GM19239 (cell line): ENCODE data around the gene CFAP46.
"Not testable (repeated sequence)": the region's sequence is repeated elsewhere in the genome, so short reads cannot be mapped to it uniquely, and the experiment has no call there.

ENCODE experiments used
- DNase-seq: peaks from one replicate; pipeline ENCODE4 v3.0.0; 2011; ENCODE audit warnings: low spot score; ENCODE audit not compliant: insufficient read length
- FAIRE-seq: peaks from 2 replicates; lab custom pipeline; 2011; peaks lifted over from hg19 to GRCh38; lab: Jason Lieb, UNC

CFAP46 gene

DNA sequence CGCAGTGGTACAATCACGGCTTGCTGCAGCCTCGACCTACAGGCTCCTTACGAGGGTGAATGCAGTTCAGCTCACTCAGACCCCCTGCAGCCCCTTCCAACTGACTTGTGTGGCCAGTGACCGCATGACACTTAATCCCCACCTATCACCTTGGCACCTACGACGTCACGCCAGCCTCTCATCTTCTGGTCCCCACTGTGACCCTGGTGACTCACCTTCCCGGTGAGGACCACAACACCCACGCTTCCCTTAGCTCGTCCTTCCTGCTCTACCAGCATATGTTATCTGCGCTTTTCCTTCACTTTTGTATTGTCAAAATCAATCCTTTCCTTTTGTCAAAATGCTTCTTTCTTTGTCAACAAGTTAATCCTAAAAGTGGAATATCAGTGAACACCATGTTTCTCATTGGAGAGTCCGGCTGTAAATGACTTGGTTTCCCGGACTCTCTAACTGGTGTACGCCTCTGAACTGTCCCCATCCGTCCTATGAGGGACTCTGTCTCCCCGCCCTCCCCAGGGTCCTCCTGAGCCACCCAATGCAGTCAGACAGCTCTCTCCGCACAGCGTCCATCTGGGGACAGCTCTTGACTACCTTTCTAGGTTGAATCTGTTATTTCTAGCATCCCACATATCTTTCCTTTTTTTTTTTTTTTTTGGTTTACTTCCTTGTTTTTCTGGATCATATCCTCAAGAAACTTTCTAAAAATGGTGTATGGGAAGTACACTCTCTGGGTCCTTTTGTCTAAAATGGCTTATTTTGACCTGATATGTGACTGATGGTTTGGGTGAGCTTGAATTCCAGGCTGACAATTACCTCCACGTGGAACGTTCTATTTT is 37.3 kb downstream of the CFAP46 start:
- FAIRE-seq (no peak), DNase-seq (no peak)

DNA sequence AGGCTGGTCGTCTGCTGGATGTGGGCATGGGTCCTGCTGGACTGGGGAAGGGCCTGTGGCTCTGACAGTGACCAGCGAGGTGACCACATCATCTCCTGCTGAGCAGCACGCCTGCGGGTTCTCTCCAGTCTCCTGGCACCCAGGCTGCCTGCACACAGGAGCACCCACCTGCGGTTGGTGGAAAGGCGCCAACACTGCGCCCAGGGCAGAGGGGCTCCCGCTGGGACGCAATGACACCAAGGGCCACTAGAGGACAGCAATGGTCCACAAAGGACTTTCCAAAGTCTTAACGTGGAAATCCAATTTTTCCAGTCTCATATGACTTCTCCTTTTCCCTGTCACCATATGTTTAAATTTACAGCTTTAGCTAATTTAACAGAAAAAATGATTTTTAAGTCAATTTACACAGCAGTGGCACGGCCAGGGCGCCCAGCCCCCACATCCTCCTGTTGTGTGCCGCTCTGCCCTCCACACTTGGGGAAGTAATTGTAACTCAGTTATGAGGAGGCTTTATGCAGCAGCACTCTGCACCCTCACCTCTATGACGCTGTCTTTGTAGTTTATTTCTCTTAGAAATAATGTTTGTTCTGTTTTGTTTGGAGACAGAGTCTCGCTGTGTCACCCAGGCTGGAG is 38.1 kb downstream of the CFAP46 start:
- DNase-seq (peak; percentile 73), FAIRE-seq (peak; percentile 40)

DNA sequence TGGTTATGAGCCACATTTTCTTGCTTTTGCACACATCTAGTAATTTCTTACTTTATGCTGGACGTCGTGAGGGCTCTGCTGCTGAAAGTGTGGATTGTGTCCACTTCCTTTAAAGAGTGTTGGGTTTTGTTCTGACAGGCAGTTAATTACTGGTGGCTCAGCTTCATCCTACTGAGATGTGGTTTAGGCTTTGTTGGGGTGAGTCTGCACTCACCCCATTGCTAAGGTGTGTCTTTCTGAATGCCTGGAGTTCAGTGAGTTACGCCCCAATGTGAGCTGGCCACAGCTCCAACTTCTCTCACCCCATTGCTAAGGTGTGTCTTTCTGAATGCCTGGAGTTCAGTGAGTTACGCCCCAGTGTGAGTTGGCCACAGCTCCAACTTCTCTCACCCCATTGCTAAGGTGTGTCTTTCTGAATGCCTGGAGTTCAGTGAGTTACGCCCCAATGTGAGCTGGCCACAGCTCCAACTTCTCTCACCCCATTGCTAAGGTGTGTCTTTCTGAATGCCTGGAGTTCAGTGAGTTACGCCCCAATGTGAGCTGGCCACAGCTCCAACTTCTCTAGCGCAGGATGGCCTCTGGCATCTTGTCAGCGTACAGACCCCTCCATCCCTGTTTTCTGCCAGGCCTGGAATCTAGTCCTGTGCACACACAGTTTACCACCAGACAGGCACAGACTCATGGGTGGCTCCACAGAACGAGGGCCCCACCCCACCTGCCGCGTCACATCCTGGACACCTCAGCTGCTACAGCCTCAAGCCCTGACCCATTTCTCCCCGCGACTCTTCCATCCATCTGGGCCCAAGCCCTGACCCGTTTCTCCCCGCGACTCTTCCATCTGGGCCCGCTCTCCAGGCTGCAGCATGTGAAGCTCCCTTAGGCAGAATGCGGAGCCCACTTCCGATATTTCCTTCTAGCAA is 39.5 kb downstream of the CFAP46 start:
- not testable (repeated sequence) for DNase-seq, FAIRE-seq

DNA sequence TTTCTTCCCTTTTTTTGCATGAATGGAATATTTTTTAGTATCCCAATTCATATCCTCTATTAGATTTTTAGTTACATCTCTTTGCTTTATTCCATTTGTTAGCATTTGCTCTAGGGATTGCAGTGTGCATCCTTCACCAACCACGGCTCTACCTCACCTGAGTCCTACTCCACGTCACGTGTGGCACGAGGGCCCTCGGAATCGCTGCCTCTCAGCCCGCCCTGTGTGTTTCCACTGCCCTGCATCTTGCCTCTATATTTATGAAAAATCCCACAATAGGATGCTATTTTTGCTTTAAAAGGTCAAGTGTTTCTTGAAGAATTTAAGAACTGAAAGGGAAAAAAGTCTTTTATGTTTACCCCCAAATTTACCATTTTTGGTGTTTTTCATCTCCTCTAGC is 41.0 kb downstream of the CFAP46 start:
- FAIRE-seq = no peak
- no peak for DNase-seq

DNA sequence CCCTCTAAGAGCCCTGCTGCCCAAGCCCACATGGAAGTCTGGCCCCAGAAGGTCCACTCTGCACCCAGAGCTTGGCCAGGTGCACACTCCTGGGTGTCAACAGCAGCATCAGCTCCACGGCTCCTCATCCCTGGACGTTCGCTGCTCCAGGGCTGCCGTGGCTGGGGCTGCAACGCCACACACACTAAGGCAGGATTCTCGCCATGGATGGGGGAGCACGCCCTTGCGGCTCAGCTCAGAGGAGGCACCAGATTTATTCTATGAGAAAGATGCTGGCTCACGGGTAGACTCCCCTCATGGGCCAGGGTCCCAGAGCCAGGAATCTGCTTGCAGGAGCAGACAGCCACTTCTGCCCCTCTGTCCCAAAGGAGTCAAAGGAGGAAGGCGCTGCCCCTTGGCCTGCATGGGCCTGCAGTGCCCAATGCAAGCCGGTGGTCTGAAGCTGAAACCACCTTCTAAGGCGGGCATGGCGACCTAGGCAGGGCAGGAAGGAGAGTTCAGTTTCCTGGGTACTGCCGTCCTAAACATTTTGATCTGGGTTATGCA is 42.1 kb downstream of the CFAP46 start:
- no peak for DNase-seq
- FAIRE-seq = no peak

DNA sequence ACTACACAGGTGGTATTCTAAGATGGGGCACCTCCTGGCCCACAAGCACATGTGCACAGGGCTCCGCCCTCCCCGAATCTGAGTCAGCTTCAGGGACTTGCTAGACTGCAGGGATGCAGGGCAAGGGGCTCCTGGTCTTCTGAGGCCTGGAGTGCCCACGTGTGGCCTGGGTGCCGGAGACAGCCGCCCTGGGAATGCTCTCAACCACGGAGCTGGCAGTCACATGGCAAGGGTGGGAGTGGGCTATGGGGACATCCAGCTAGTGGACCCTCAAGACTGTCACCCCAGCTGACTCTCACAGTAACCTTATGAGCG is 42.7 kb downstream of the CFAP46 start:
- DNase-seq = no peak
- no peak for FAIRE-seq

DNA sequence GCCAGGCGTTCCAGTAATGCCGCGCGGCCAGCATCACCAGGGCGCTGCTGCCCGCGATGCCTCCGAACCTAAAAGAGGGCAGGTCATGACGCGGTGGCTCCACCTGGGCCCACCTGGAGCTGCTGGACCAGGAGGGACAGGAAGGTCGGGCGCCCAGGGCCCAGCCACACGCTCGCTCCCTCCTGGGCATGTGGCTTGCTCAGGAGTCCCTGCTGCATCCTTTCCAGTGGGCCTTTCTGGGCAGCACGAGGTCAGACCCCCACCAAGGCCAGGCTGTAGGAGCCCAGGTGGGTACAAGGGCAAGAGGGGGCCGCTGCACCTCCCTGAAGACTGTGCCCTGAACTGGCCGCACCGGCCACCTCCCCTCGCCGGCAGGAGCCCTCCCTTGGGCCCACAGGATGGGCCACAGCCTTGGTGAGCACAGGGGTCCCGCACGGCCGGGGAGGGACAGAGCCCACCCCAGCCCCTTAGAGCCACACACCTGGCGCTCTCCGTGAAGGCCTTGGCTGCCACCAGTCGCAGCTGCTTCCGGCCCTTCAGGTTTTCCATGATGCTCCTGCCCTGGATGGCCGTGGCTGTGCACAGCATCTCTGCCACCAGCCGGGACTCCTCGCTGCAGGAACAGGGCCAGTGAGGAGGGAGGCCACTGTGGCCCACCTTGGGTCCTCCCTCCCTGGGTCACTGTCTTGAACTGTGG is 43.2 kb downstream of the CFAP46 start:
- DNase-seq (no peak), FAIRE-seq (no peak)

DNA sequence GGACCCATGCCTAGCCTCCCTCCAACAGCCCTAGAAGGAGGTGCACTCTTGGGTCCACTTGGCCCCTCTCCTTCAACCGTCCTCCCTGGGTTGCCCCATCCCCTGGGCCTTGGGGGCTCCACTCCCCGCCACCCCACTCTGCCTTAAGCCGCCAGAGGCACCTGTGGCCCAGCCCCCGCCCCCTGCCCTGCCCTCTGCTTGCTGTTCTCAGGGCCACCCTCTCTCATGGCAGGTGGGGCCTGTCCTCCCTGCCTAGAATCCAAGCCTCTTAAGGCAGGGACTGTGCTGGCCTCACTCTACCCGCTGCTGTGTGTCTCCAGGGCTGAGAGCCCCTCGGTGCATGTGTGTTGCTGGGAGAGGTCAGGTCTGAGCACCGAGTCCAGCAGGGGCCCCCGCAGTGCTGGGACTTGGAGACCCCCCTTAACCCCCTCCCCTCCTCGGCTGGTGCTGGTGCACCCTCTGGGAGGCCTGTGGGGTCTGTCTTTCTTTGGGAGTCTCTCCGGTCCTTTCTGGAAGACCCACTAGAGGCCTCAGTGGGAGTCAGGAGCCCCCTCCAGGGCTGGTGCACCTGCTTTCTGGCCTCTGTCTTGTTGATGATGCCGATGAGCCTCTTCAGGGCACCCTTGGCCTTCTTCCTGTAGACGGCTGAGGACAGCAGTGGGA is 43.8 kb downstream of the CFAP46 start:
- DNase-seq = no peak
- FAIRE-seq = no peak

DNA sequence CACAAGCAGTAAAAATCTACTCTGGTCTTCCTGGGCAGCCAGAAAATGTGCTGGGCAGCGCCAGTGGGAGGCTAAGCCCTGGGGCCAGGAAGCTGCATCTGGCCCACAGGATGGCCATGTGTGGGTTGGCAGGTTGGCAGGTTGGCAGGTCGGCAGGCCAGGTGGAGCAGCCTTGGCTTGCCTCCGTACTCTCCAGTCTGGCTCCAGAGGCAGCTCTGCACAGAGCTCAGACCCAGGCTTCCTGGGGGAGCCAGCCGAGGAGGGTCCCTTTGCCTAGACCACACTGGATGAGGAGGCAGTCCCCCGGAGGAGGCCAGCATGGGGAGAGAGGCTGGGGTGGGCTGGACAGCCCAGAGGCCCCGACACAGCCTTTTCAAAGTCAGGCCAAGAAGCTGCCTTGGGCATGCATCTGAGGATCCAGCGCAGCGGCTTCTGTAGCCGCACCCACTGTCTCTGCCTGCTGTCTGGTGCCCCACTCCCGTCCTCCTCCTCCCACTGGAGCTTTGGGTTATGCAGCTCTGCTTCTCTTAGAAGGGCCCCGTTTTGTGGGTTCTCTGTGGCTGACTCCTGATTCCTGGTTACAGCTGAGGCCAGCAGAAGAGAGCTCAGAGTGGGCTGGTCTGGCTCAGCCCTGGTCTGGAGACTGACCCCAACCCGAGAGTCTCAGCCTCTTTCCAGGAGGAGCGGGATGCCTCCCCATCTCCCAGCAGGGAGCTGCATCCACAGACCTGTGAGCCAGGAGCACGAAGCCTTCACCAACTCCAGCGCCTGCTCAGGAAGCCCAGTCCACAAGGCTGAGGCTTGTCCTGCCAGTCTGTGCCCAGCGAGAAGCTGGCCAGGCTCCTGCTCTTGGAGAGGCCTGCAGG is 44.6 kb downstream of the CFAP46 start:
- FAIRE-seq (no peak), DNase-seq (no peak)

DNA sequence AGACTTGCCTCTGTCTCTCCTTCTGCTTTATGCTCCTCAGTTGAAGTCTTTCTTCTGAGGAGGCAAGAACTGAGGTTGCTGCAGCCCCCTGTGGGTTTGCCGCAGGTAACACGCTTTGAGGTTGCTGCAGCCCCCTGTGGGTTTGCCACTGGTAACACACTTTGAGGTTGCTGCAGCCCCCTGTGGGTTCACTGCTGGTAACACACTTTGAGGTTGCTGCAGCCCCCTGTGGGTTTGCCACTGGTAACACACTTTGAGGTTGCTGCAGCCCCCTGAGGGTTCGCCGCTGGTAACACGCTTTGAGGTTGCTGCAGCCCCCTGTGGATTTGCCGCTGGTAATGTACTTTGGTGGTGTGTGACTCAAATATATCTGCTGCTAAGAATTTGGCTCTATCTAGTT is 48.6 kb downstream of the CFAP46 start:
- FAIRE-seq, DNase-seq: not testable (repeated sequence)

DNA sequence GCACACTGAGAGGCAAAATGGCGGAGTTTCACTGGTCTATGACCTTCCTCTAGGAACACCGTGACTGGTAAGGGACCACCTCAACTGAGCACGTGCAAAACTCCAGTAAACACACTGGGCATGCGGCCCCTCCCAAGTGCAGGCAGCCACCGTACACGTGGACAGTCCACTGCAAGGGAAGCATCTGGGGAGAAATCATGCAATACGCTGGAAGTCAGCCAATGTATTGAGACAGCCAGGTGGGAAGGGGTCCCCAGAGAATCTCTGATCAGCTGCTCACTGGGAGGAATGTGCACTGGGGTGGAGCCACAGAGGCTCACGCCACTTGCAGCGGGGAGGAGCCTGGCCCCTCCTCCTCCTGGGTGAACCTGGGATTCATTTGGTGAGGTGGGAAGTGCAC is 49.3 kb downstream of the CFAP46 start:
- DNase-seq = no peak
- FAIRE-seq = no peak

DNA sequence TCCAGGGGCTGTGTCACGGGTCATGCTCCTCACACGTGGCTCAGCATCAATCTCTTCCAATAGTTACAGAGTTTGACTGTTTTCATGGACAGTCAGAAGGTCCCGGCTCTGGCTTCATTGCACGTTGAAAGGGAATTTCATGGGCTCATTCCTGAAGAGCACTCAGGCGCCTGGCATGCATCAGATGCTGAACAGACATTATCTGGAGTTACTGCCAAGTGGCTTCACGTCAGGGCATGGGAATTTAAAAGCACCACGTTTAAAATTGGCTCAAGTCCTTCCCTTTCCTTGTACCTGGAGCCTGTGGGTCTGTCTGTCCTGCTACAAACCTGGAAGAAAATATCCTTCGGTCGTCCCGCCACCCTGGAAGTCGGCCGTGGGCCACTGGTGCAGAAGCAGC is 50.4 kb downstream of the CFAP46 start:
- DNase-seq = no peak
- no peak for FAIRE-seq

DNA sequence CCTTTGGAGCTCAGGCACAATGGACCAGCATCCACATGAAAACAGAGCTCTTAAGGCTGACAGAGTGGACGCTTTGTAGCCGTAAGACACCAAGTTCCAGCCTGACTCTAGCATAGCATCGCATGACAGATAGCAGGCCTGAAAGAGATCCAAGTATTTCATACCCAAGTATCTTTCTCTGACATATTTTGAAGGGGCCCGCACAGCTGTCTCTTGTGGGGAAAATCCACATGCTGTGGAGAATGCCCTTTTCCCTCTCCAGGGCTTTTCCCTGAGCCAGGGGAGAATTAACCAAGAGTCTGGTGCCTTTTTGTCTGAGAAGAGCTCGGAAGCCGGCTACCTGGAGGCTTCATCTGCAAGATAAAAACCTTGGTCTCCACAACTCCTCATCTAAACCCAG is 51.0 kb downstream of the CFAP46 start:
- no peak for DNase-seq
- FAIRE-seq = no peak

DNA sequence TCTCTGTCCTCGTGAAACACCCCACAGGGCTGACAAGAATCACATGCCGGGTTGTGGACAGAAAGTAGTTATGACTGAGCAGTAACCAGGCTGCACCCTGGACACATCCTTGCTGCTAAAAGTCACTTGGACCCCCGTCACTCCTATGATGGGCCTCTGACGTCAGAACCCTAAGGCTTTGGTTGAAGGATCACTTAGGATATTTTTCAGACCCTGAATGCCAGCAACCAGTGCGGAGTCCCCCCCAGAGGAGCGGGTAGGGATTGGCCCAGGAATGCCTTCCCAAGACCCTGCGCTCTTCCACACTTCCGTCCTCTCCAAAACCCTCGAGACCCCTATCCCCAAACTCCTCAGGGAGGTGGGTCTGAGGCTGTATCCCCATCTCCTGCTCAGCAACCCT is 52.1 kb downstream of the CFAP46 start:
- FAIRE-seq = no peak

DNA sequence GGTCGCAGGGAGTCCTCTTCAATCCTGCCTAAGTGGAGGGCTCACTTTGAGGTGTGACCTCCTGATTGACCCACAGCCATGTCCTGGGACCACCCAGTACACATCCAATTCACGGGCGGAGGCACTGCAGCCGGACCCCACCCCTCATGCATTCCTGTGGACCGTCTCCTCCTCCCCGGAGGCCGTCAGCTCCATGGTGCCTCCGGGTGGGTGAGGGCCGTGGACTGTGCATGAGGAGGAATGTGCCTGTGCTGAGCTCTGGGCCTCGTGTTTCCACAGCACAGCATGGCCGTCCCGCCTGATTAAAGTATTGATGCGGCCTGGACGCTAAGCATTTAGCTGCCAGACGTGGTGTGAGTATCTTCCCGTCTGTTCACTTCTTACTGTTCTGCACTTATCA is 52.8 kb downstream of the CFAP46 start:
- no peak for FAIRE-seq

More for the DNA sequence above, 52.1 kb downstream of the CFAP46 start:
- DNase-seq = no peak

DNA sequence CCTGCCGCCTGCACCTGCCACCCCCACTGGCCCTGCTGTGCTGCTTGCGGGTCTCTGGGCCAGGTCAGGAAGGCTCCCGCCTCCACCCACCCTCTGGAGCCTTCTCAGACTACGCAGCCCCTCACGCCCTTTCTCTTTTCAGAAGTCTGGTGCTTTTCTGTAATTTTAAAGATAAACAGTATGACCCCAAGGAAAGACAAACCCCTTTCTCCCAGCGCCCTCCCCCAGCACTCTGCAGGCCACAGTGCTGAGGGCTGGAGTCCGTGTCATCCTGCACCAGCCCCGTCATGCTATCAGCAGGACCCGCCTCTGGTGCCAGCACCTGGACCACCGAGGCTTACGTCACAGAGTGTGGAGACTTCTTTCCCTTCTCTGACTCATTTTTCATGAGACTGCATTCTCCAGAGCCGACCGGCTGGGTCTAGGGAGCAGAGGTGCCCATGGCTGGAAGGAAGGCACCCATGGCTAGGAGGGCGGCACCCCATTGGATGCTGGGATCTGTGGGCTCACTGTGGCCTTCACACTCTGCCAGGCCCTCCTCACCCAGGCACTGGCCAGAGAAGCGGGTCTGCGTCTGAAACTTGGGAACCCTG is 53.4 kb downstream of the CFAP46 start:
- FAIRE-seq (no peak), DNase-seq (no peak)

More for the DNA sequence above, 52.8 kb downstream of the CFAP46 start:
- DNase-seq = no peak

DNA sequence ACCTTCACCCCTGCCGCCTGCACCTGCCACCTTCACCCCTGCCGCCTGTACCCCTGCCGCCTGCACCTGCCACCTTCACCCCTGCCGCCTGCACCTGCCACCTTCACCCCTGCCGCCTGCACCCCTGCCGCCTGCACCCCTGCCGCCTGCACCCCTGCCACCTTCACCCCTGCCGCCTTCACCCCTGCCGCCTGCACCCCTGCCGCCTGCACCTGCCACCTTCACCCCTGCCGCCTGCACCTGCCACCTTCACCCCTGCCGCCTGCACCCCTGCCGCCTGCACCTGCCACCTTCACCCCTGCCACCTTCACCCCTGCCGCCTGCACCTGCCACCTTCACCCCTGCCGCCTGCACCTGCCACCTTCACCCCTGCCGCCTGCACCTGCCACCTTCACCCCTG is 53.9 kb downstream of the CFAP46 start:
- FAIRE-seq, DNase-seq: not testable (repeated sequence)
